Skeletal muscle cell (primary cell): ENCODE measurements around the gene MAN1C1.
"Not testable (repeated sequence)": the region's sequence is repeated elsewhere in the genome, so short reads cannot be mapped to it uniquely, and the experiment has no call there.

Experiments used
- DNase-seq: peaks from one replicate; pipeline ENCODE4 v3.0.0-alpha.2; 2010; ENCODE audit warnings: low read depth
- H3K4me3 ChIP-seq: 2 replicates; pipeline ENCODE4 v1.5.1; 2011; ENCODE audit warnings: low read depth, mild to moderate bottlenecking, control low read depth, low read length, moderate library complexity

MAN1C1 gene

DNA sequence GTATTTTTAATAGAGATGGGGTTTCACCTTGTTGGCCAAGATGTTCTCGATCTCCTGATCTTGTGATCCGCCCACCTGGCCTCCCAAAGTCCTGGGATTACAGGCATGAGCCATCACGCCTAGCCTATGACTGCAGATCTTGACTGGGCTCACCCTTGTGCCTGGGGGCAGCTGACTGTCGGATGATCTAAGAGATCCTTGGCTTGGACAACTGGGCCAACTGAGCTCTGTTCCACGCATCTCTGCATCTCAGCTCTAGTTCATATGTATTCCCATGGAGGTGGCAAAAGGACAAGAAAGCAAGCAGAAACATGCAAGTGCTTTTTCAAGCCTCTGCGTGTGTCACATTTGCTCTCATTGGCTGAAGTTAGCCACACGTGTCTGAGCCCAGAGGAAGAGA, 107.6 kb downstream of the MAN1C1 start:
- no peak overlapping the region for H3K4me3 ChIP-seq
- no peak for DNase-seq

DNA sequence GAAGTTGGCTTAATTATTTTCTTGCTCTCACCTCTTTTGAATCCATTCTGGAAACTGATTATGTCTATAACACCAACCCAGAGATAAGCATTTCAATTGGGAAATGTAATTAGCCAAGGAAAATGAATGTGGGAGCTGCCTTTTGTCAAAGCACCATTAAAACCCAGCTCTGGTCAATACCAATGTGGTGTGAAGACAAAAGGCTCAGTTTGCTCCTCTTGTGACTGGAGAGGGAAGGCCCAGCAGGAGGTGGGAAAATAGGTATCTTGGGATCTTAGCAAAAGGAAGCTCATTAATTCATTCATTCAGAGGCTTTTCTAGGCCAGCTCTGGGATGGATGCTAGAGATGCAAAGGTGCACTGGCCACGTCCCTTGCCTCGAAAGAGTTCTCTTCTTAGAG, 108.4 kb downstream of the MAN1C1 start:
- no peak for DNase-seq
- H3K4me3 ChIP-seq: no peak overlapping the region

DNA sequence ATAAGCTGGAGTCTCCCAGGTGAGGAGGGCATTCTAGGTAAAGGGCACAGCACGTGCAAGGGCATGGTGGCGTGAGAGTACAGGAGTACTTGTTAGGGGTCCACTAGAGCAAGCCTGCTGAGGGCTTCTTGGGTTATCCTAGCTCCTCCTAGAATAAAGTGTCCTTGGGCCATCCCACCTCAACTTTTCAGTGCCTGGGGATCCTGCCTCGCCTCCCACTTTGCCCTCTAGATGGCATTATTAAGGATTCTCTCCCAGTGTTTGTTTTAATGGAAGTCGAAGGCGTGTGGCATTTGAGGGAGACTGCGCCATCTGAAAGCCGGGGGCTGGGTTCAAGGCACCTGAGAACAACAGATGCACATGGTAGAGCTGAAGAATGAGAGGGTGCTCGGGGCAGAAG, 108.9 kb downstream of the MAN1C1 start:
- H3K4me3 ChIP-seq: no peak overlapping the region
- no peak for DNase-seq

DNA sequence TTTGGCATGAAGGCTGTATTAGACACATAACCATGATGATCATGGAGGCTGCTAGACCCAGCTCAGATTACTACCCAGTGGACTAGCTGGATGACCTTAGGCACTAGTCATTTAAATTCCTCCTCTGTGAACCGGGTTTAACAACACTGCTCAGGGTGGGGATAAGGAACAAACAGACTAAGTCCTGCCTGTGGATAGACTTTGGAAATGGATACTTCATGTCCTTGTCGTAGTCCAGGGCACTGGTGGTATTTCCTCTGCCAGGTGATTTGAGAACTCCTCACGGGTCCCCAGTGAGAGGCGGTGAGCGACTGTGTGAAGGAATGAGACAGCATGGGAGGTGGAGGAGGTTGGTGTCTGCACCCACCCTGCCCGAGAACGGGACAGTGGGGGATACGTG, 110.5 kb downstream of the MAN1C1 start:
- DNase-seq: no peak
- H3K4me3 ChIP-seq: no peak overlapping the region

DNA sequence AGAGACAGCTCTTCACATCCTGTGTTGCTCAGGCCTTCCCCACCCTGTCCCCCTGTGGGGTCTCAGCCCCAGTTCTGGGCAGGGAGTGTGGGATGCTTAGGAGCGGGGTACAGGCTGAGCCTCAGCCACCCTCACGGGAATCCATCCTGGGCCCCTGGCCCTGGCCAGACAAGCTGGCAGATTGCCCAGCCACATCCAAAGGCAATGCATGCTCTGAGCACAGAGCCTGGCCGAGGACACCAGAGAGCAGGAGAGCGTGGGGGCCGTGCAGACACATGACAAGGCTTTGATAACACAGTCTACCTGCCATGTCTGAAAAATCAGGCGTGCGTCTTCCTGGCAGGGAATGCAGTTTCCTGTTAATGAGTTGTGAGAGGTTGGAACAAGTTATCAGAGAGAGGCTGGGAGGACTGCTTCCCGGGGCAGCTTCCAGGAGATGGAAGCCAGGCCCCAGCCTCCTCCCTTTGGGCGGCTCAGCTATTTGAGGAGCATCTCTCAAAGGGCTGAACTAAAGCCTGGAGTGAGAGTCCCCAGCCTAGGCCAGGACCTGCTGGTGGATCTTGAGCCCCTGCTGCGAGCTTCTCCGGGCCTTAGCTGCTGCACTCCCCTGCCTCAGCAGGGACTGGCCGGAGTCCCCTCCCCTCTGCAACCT, 111.2 kb downstream of the MAN1C1 start:
- DNase-seq: no peak
- H3K4me3 ChIP-seq: no peak overlapping the region

DNA sequence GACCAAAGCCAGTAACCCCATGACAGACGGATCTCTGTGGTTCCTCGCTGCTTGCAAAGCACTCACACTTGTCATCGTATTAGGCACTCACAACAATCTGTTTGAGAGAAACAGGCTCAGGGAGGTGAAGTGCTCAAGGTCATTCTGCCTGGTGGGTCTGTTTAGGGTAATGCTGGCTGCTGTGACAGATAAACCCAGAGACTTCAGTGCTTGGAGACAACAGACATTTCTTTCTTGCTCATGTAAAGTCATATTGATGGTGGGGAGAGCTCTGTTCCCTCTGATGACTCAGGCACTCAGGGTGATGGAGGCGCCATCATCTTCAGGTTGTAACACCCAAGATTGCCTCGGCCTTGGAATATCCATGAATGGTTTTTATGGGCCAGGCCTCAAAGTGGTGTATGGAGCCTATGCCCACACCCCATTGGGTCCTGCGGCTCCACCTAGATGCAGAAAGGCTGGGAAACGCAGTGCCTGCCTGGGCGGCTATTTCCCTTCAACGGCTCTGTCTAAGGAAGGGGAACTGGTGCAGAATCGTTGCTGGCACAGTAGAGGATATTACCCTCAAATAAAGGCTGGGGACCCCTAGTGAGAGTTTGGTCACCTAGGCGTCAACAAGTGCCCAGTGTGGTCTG, 111.8 kb downstream of the MAN1C1 start:
- H3K4me3 ChIP-seq: no peak overlapping the region
- no peak for DNase-seq

DNA sequence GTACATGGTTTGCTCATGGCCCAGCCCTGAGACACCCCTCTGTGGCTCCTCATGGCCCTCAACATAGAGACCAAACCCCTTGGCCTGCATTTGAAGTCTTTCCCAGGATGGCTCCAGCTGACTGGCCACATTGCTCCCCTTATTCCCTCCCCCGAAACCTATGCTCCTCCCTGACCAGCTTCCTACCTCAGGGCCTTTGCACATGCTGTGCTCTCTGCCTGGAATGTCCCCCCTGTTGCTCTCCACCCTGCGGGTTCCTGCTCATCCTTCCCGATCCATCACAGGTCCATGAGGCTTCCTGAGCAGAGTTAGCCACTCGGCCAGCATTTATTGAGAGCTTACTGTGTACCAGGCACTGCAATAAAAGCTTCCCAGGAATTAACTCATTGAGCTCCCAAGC, 112.5 kb downstream of the MAN1C1 start:
- DNase-seq: no peak
- H3K4me3 ChIP-seq: no peak overlapping the region

DNA sequence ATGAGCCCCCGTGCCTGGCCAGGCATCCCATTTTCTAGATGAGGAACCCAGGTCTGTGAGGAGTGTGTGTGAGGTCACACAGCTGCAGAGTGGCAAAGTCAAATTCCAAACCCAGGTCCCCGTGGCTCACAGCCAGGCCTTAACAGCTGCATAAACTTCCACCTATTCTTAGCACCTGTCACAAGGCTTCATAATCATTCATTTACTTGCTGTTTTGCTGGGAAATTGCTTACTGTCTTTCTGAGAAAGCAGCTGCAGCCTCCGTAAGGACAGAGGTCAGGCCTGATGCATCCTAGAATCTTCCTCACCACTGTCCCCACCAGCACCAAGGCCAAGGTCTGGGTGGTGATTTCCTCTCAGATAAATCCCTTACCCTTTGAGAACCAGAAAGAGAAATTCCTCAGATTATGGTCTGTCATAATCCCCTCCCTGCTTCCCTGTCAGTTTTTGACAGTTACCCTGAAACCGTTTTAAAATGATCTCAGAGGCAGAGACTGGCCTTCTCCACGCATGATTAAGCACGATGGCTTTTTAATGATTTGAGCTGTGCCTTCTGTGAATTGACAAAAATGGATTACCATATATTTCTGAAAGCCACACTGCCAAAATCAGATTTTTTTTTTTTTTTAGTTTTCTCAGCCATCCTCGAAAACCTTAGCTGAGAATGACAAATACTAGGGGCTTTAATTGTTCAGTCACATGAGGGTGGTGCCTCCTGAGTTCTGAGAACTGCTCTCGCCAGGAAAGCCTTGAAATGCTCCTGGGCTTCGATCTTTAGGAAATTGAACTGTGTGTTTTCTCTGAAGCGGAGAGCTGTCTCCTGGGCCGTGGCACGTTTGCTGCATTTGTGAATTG, 113.4 kb downstream of the MAN1C1 start:
- H3K4me3 ChIP-seq: no peak overlapping the region
- no peak for DNase-seq

DNA sequence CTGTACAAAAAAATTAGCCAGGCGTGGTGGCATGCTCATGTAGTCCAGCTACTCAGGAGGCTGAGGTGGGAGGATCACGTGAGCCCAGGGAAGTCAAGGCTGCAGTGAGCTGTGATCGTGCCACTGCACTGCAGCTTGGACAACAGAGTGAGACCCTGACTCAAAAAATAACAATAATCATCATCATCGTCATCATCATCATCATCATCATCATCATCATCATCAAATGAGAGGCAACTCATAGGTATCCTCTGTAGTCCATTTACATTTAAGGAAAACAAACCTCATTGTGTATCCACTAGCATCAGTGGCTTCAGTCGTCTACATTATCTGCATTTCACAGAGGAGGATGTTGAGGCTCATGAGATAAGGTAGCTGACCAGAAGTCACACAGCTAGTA, 114.6 kb downstream of the MAN1C1 start:
- no peak for DNase-seq
- no peak overlapping the region for H3K4me3 ChIP-seq

DNA sequence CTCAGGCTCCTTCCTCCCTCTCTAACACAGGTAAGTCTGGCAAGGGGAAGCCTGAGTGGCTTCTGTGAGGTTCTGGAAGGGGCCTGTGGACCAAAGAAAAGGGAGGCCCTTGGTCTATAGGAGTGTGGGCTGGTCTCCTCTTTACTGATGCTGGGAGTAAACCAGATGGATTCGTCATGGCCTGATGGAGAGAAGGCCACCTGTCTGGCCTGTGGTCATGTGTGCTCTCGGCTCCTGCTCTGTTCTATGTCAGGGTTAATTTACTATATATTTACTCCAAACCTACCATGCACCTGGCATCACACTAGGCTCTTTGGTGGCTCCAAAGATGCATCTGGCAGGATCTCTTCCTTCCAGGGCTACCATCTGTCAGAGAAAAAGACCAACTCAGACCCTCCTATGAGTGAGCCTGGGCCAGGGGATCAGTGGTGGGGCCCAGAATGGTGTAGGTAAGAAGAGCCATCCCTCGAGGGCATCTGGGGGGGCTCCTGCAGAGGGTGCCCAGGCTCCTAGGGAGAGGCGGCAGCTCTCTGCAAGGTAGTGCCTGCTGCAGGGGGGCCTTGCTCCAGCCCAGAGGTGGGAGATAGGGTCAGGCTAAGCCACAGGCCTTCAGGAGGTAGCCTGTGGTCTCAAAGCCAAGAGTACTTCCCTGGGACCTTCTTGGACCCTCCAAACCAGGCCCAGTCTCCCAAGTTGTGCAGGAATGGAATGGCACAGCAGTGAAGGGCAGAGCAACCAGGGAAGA, 115.2 kb downstream of the MAN1C1 start:
- DNase-seq: no peak
- H3K4me3 ChIP-seq: no peak overlapping the region

DNA sequence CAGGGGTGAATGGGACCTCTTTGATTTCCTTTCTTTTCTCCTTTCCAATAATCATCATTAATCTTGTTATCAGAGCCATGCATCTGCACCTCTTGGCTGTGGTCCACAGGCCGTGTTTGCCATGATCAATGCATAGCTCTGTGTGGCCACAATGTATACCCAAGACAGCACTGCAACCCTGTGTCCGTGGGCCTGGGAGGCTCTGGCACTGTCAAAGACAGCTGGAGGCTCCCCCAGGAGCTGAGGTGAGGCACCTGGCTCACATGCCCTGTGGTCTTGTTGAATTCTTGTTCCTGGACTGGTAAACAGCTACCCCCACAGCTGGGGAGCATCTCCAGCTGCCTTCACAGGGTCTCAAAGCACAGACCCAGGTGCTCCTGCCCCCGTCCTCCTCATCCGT, 116.2 kb downstream of the MAN1C1 start:
- no peak overlapping the region for H3K4me3 ChIP-seq
- DNase-seq: no peak

DNA sequence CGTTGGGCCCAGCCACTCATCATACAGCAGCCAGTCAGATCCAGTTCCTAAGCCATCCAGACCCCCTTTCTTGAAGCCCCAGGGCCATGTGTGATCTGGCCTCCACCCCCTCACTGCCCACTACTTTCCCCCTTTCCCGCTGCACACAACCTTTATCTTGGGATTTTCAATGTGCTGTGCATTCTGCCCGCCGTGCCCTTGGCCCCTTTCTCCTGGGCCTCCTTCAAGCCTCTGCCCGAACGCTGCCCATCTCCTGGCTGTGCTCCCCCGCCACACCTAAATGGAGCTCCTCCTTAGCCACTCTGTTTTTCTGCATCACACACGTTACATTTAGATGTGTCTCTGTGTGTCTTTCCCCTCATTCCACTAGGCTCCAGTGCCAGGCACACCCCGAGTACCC, 116.7 kb downstream of the MAN1C1 start:
- H3K4me3 ChIP-seq: no peak overlapping the region
- no peak for DNase-seq

DNA sequence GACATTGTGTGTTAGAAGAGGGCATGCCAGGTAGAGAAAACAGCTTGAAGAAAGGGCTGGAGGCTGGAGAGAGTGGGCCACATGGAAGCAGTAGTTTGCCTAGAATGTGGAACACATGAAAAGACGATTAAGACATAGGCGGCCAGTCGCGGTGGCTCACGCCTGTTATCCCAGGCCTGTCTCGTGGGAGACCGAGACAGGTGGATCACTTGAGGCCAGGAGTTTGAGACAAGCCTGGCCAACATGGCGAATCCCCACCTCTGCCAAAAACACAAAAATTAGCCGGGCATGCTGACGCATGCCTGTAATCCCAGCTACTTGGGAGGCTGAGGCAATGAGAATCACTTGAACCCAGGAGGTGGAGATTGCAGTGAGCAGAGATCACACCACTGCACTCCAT, 118.4 kb downstream of the MAN1C1 start:
- H3K4me3 ChIP-seq, DNase-seq: not testable (repeated sequence)

DNA sequence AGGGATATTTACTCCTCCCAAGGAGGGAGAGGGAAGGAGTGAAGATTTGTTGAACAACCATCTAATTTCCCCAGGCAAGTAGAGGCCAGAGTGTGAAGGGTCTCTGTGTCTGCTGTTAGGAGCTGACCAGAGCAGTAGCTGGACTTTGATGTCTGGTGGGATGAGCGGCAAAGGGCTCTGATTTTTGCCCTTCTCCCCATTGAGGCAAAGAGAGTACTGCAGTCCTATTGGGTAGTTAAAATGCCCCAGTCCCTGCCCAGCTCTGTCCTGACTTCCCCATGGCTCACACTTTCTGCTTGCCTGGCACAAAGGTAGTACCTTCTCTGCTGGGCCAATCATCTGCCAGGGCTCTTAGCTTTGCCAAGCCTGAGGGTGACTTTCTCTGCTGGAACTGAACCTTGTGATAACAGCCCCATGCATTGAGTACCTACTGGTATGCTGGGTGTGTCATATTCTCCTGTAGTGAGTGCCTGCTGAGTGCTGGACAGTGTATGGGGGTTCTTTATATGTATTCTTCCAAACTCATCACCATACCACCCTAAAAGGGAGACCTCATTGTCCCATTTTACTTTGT, 119.5 kb downstream of the MAN1C1 start:
- no peak overlapping the region for H3K4me3 ChIP-seq
- no peak for DNase-seq

DNA sequence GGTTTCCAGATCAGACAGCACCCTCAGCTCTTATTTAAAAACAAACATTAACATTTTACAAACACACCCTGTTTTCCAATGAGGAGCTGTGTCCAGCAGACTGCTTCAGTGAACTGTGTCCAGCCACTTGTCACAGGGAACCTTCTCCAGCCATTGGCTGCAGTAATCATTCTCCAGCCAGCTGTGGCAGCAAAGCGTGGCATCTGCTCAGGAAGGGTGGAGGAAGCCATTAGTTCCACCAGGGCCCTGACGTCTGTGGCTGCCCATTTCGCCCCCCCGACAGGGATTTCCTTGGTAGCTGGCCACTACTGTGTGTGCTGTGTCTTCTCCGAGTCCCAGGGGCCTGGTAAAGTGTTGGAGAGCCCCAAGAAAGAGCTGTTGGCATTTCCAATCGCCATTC, 120.5 kb downstream of the MAN1C1 start:
- DNase-seq: no peak
- H3K4me3 ChIP-seq: no peak overlapping the region

DNA sequence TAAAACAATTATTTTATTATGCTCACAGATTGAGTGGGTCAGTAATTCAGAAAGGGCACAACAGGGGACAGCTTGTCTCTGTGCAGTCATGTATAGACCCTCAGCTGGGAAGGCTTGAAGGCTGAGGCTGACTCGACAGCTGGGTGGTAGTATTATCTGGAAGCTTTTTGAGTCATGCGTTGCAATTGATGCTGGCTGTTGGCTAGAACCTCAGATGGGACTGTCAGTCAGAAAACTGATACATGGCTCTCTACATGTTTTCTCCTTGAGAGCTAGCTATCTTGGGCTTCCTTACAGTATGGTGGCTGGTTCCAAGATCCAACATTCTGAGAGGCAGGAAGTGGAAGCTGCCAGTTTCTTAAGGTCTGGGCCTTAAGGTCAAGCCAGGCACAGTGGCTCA, 121.9 kb downstream of the MAN1C1 start:
- no peak for DNase-seq
- no peak overlapping the region for H3K4me3 ChIP-seq

DNA sequence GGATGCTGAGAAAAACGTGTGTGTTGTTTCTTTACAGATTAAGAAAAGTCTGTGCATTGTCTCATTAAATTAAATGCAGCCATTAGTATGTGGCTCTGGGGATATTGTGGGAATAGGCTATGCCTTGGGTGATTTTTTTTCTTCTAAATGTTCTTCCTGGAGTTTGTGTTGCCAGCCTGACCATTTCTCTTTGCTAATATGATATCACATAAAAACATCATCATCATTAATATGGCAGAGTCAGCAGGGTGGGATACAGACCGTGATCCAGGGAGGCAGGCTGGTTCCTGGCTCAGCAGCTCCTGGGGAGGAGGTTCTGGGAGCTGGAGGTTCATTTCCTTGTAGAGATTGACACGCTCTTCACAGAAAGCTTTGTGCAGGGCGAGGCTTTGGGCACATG, 122.8 kb downstream of the MAN1C1 start:
- H3K4me3 ChIP-seq: no peak overlapping the region
- no peak for DNase-seq

DNA sequence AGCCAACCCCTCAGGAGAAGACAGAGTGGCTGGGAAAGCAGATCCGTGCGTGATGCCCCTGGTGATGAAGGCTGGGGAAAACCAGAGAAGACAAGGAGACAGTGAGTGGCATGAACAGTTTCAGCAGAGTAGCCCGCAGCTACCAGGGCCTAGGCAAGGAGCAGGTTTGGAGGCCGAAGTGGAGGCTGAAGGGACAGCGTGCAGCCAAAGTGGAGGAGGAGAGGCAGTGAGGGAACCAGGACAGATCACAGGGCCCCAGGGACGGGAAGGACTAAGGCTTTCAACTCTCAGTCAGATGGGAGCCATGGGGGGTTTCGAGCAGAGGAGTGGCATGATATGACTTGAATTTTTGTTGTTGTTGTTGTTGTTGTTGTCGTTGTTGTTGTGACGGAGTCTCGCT, 123.5 kb downstream of the MAN1C1 start:
- no peak for DNase-seq
- no peak overlapping the region for H3K4me3 ChIP-seq

DNA sequence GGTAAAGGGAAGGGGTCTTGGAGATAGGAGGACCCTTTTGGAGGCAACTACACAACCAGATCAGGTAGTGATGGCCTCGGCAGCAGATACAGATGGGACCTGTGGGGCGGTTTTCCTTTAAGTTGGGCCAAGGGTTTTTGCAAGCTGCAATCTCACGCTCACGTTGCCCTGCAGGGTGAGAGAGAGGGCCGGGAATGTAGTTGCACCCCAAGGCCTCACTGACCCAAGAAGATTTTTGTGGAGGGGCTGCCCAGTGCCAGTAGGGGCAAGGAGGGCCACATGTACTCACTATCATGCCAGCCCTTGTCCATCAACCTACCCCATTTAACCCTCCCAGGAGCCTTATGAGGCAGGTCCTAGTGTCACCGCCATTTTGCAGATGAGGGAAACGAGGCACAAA, 125.7 kb downstream of the MAN1C1 start:
- no peak overlapping the region for H3K4me3 ChIP-seq

More for the DNA sequence above, 125.7 kb downstream of the MAN1C1 start:
- no peak for DNase-seq
